GF-D8 (cell line): ENCODE results near the gene MYO1D.
"Not testable (repeated sequence)": the region's sequence is repeated elsewhere in the genome, so short reads cannot be mapped to it uniquely, and the experiment has no call there.

Experiments
- DNase-seq: peaks from one replicate; lab custom pipeline; 2025; lab: John Stamatoyannopoulos, UW

Gene MYO1D

GRCh38 chr17:32528825-32529224 is 348.1 kb downstream of the MYO1D start:
- no peak for DNase-seq

- no peak for DNase-seq
Observed at GRCh38 chr17:32527146-32527545, 349.8 kb downstream of the MYO1D start.

GRCh38 chr17:32525122-32525521 is 351.8 kb downstream of the MYO1D start:
- DNase-seq: no peak

GRCh38 chr17:32524553-32524880 is 352.4 kb downstream of the MYO1D start:
- not testable (repeated sequence) for DNase-seq

GRCh38 chr17:32523827-32524552 is 352.9 kb downstream of the MYO1D start:
- no peak for DNase-seq

- DNase-seq: no peak
Observed at GRCh38 chr17:32523017-32523680, 353.8 kb downstream of the MYO1D start.

GRCh38 chr17:32520737-32521404 is 356.1 kb downstream of the MYO1D start:
- no peak for DNase-seq

GRCh38 chr17:32520104-32520701 is 356.7 kb downstream of the MYO1D start:
- DNase-seq: no peak

- DNase-seq: no peak
Observed at GRCh38 chr17:32519228-32520103, 357.5 kb downstream of the MYO1D start.

GRCh38 chr17:32518646-32519227 is 358.2 kb downstream of the MYO1D start:
- DNase-seq: no peak

- DNase-seq: no peak
Observed at GRCh38 chr17:32517982-32518381, 358.9 kb downstream of the MYO1D start.

GRCh38 chr17:32516940-32517701 is 359.8 kb downstream of the MYO1D start:
- no peak for DNase-seq

GRCh38 chr17:32516450-32516849 is 360.5 kb downstream of the MYO1D start:
- DNase-seq: no peak

- DNase-seq: no peak
Observed at GRCh38 chr17:32515677-32516383, 361.1 kb downstream of the MYO1D start.

- DNase-seq: no peak
Observed at GRCh38 chr17:32514606-32515005, 362.3 kb downstream of the MYO1D start.

GRCh38 chr17:32513579-32513978 is 363.3 kb downstream of the MYO1D start:
- no peak for DNase-seq

GRCh38 chr17:32512328-32512727 is 364.6 kb downstream of the MYO1D start:
- no peak for DNase-seq

- DNase-seq: no peak
Observed at GRCh38 chr17:32510466-32510865, 366.5 kb downstream of the MYO1D start.

GRCh38 chr17:32508926-32509325 is 368.0 kb downstream of the MYO1D start:
- no peak for DNase-seq
